Choroid plexus epithelial cell (primary cell): ENCODE results near the gene IFT80.
A peak's percentile ranks its signal among the peaks of the same experiment; 100 is the strongest.

Source experiments
- DNase-seq: peaks from one replicate; pipeline ENCODE4 v3.0.0-alpha.2; 2010; ENCODE audit warnings: low read depth
- H3K4me3 ChIP-seq: 2 replicates; pipeline ENCODE4 v1.5.1; 2011; ENCODE audit warnings: low read depth, mild to moderate bottlenecking, control low read depth, low read length, moderate library complexity
- CTCF ChIP-seq: conservative IDR thresholded peaks from 2 replicates; pipeline ENCODE4 v1.5.1; 2011; ENCODE audit warnings: low read depth, mild to moderate bottlenecking, control low read depth, inconsistent platforms, low read length, moderate library complexity

Gene IFT80

DNA sequence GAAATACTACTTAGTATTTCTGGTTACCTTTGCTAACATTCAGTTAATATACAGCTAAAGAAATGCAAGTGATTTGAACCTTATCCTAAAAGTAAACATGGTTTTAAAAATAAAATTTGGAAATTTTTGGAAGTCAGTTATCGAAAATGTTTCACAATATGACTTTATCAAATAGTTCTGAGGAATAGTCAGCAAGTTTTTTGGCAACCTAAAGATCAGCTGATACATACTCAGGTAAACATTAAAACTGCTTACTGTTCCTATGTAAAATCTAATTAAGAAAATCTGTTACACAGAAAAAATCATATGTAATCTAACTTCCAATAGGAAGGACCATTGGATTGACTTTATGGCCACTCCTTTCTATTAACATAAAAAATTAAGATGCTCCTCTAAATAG is 24.1 kb downstream of the IFT80 start:
- no peak overlapping the region for H3K4me3 ChIP-seq
- no peak for TF ChIP-seq CTCF
- no peak for DNase-seq

DNA sequence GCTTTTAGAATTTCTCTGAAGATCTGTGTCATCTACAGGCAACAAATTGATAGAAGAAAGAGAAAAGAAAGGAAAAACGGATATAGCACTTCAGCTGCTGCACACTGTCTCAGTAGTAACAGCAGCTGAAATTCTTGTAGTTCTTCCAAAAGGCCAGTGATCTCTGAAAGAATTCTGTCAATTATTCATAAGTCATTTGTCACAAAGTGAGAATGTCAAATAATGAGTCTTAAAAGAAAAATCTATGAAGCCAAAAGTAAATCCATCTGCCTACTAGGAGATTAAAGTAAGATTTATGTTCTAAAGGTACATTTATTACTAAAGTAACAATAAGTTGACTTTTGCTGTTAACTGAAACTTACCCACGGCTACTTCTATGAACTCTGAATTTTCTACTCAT is 24.6 kb downstream of the IFT80 start:
- no peak for TF ChIP-seq CTCF
- no peak overlapping the region for H3K4me3 ChIP-seq
- DNase-seq = no peak

DNA sequence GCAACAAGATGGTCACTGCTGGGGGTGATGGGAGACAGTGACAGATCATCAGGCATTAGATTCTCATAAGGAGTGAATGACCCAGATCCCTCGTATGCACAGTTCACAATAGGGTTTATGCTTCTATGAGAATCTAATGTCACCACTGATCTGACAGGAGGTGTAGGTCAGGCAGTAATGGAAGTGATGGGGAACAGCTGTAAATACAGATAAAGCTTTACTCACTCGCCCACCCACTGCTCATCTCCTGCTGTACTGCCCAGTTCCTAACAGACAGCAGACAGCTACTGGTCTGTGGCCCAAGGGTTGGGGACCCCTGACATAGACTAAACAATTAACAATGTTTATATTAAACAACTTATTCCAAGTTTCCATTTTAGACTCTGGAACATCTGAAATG is 25.4 kb downstream of the IFT80 start:
- no peak for TF ChIP-seq CTCF
- DNase-seq = no peak
- H3K4me3 ChIP-seq = no peak overlapping the region

DNA sequence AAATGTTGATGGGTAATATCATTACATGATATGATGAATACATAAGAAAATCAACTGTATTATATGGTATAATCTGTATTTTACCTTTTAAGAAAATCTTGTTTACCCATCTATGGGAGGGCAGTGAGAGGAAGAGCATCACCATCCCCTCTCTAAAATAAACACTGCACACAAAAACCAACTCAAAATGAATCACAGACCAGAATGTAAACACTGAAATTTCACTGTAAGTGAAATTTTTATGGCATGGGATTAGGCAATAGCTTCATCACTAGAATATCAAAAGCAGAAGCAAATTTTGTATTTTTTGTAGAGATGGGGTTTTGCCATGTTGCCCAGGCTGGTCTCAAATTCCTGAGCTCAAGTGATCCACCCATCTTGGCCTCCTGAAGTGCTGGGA is 26.2 kb downstream of the IFT80 start:
- no peak for TF ChIP-seq CTCF
- H3K4me3 ChIP-seq = no peak overlapping the region
- DNase-seq = peak; percentile 70

- H3K4me3 ChIP-seq = no peak overlapping the region
- no peak for TF ChIP-seq CTCF
- no peak for DNase-seq
These were observed 27.8 kb downstream of the IFT80 start for GRCh38 chr3:160370987-160371857.

GRCh38 chr3:160369784-160370183 is 29.2 kb downstream of the IFT80 start:
- no peak for TF ChIP-seq CTCF

GRCh38 chr3:160368804-160369203 is 30.2 kb downstream of the IFT80 start:
- TF ChIP-seq CTCF = no peak
- DNase-seq = no peak
- no peak overlapping the region for H3K4me3 ChIP-seq

More at GRCh38 chr3:160369784-160370183, 29.2 kb downstream of the IFT80 start:
- H3K4me3 ChIP-seq = no peak overlapping the region
- DNase-seq = peak; percentile 11
